ENCODE results near the gene CCDC157.
A peak's percentile ranks its signal among the peaks of the same experiment; 100 is the strongest.

The CCDC157 gene

DNA sequence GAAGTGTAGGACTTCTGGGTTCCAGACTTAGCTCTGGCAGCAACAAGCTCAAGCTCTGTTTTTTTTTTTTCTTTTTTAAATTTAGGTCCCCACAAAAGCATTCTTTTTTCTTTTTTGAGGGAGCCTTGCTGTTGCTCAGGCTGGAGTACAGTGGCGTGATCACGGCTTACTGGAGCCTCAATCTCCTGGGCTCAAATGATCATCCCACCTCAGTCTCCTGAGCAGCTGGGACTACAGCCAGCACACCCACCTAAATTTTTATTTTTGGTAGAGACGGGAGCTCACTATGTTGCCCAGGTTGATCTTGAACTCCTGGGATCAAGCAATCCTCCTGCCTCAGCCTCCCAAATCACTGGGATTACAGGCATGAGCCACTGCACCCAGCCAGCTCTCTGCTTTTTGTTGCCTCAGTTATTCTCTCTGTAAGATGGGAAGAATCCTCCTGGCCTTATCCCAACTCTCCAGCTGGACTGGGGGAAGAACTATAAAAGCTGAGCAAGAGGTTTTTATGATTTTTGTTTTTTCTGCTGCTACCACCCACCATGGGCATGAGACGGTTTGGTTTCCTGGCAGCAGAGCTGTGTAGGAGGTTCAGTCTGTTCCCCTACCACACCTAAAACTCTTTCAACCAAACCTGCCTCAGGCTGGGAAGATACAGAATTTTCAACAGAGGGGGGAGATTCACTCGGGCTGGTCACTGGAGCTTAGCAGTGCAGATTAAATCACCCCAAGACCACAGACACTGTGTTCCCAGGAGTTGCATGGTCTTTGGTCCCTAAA is 57.1 kb downstream of the CCDC157 start:
- ATAC-seq (no peak), DNase-seq (no peak)

DNA sequence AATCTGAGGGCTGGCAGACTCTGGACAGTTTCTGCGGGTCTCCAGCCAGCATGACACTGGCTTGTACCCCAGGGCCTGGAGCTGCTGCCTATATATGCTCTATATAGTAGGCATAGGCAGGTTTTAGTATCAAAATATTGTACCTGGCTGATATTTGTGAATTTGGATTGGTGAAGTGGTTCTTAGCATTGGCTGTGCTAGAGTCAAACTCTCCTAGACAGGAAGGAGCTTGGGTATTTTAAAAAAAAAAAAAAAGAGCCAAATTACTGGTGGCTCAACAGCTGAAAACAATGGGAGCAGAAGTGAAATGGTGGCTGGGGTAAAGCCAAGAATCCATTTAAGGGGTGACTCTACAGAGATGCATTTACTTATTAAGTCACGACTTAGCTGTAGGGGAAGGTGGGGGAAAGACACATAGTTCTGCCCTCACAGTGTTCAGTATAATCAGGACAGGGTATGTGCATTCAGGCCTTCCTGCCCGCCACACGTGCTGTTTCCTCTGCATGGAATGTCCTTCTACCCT is 57.8 kb downstream of the CCDC157 start:
- ATAC-seq (no peak), DNase-seq (no peak)

DNA sequence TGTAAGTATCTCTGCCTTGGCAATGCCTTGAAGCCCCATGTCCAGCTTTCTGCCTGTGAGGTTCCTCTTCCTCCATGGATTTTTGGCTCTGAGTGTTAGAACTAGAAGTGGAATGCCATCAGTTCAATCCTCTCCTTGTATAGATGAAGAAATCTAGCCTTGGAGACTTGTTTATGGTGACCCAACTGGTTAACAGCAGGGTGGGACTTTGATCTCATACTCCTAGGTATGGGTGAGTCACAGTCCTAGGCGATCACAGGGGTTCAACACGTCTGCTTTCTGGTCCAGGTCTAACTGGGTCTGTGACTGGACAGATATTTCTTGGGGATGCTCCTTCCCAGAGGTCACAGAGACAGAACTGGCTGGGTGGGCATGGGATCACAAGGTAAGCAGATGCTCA is 59.6 kb downstream of the CCDC157 start:
- ATAC-seq (no peak), DNase-seq (no peak)

DNA sequence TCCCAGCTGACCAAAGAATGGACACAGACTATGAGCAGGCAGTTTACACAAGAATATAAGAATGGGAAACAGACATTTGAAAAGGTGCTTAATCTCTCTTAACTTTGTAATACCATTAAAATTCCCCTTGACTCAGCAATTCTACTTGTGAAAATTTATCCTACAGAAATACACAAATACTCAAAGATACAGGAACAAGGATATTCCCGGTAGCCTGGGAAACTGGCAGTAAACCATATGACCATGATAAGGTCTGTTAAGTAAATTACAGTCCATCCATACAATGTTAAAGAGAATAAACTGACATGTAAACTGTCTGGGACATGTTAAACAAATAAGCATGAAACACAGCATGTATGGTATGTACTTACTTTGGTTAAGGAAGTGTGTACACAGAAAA is 60.0 kb downstream of the CCDC157 start:
- no peak for ATAC-seq
- no peak for DNase-seq

DNA sequence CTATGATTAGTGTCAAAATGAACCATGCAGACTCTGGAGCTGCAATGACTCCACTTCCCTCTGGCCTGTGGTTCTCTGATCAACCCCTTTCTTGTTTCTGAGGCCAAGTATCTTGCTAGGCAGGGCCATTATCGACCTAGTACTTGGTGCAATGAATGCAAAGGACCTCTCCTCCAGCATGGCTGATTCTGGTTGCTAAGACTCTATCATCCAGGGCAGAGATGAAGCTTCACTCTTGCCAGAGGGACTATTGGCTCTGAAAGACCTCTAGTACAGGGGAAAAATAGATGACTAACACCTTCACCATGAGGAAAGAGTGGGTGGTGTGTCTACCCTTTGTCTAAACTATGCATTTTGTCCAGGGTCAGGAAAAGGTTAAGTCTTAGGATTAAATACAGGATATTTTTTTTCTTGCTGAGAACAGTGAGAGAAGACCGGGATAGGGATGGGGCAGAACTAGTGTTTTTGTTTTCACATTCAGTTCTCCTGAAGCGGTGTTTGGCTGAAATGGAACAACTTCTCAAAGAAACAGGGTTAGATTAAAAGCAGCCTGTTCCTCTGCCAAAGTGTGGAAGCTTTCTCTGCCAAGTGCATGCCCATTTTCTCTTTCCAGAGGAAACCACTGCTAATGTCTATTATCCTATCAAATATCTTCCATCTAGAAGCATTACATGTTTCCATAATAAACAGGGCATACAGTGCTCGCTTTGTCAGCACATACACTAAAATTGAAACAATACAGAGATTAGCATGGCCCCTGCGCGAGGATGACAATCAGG is 63.7 kb downstream of the CCDC157 start:
- no peak for DNase-seq
- peak; percentile 20 for ATAC-seq

DNA sequence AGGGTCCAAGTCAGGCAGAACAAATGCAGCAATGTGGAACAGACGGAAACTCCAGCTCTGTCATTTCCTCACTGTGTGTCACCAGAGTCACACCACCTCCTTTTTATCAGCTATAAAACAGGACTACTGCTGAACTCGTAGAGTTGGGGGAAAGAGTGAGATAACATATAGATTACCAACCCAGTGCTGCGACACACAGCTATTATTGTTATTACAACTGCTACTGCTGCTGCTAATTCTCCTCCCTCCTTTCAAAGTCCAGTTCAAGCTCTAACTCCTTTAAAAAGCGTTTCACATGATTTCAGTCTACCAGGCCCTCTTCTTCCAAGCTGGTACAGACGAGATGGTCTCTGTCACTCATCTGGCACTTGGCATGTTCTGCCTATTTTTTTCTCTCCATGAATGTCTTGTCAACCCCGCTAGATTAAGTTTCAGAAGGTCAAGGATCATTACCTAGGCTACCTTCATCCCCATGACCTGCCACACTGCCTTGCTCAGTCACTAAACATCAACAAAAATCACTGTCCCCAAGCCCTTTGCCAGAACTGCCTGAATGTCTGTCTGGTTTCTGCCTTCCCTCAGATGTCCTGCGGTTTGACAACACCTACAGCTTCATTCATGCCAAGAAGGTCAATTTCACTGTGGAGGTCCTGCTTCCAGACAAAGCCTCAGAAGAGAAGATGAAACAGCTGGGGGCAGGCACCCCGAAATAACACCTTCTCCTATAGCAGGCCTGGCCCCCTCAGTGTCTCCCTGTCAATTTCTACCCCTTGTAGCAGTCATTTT is 65.1 kb downstream of the CCDC157 start:
- no peak for ATAC-seq
- no peak for DNase-seq

DNA sequence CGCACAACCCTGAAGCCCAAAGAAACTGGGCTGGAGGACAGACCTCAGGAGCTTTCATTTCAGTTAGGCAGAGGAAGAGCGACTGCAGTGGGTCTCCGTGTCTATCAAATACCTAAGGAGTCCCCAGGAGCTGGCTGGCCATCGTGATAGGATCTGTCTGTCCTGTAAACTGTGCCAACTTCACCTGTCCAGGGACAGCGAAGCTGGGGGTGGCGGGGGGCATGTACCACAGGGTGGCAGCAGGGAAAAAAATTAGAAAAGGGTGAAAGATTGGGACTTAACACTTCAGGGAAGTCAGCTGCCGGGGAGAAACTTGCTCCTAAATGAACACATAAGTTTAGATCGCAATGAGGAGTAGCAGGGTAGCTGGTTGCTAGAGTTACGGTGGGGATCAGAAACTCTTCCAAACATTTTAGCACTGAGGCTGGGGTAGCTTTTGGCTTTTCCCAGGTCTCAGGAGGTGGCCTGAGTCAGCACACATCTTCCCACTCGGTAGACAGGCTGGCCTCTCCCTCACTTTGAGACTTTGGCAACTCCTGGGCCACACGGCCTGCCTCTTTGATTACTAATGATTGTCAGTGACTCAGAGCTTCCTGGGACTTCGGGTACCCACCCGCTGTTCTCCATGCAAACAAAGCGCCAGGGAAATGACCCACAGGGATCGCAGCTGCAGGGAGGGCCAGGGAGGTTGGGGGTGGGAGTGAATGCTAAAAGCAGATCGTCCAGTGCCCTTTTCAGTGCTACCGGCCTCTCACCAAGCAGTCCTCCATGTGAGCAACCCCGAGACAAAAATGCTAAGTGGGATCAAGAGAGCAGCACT is 65.9 kb downstream of the CCDC157 start:
- DNase-seq (peak; percentile 57), ATAC-seq (no peak)

DNA sequence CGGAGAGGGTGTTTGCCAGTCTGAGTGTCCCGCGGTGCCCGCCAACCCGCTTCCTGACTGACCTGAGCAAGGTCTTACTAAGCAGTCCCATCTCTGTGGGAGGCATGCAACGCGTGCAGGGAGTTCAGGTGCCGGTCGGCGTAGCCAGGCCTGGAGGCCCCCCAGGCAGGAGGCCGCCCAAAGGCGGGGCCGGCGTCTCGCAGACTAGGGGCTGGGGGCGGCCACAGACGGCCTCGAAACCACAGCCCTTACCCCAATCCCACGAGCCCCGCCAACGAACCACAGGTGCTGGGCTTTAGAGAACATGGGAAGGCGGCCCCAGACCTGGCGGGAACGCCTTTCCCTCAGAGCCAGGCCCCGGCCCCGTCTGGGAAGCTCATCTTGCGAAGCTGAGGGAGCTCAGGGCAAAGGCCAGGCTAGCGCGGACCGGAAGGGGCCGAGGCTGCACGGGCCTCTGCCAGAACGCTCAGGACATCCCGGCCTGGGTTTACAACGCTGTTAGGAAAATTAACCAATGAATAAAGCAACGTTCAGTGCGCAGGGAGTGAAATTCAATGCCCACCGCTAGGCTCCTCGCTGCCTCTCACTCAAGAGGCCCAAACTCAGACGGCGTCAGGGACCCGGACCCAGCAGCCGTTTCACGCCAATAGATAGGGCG is 66.6 kb downstream of the CCDC157 start:
- DNase-seq (peak; percentile 77), ATAC-seq (peak; percentile 12)

DNA sequence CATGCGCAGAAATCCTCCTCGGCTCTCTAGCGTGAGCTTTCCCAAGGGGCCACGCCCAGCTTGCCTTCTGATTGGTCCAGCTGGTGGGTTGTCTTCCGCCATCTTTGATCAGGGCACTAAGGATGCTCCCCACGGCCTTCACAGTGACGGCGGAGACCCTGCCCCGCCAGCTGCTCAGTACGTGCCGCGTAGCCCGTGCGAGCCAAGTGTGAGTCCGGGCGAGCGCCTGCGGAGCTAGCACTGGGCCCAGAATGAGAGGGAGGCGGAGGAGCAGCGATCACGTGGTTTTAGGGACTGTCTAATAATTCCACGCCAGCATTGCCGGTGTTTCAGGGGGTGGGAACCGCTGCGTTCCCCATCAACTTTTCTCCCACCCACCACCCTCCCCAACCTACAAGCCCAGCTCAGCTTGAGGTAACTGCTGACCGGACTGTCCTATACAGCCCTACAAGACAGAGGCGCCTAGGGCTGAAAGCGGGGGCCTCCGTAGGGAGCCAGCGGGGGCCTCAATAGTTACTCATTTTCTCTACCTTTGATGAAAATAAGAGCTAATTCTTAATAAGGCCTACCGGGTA is 67.2 kb downstream of the CCDC157 start:
- DNase-seq (peak; percentile 98), ATAC-seq (peak; percentile 87)

DNA sequence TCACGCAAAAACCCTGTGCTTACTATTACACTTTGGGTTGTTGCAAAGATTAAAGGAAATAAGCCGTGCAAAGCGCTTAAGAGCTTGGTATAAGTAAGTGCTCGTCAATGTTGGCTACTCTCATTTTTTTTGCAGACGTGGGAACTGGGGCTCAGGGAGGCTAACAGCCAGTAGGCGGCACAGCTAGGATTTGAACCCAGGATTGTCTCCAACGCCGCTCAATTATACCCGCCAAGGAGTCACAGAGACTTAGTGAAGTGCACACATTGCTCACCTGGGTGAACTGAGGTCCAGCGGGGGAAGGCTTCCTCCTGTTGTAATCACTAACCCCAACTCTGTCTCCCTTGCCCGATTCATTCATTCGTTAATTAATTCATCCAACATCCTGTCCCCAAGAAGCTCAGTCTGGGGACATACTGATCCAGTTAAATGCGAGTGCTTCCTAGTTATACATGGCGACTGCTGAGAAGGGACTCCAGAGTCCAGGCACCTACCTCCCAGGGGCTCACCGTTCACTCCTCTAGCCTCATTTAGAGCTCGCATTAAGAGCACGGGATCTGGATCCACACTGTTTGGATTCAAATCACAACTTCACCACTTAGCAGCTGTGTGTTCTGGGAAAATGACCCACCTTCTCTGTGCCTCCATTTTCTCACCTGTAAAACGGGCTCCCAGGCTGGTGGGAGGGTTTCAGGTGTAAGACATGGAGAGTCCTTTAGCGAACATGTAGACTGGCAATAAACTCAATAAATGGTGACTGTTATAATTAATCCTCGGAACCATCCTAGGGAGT is 67.9 kb downstream of the CCDC157 start:
- ATAC-seq (no peak), DNase-seq (peak; percentile 42)

DNA sequence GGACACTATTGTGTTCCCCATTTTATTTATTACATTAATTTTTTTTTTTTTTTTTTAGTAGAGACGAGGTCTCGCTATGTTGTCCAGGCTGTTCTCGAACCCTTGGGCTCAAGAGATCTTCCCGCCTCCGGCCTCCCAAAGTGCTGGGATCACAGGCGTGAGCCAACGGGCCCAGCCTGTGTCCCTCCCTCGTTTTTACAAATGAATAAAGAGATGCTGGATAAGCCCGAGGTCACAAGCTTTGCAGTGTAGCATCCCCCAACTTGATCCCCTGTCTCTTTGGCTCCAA is 68.5 kb downstream of the CCDC157 start:
- no peak for ATAC-seq

DNA sequence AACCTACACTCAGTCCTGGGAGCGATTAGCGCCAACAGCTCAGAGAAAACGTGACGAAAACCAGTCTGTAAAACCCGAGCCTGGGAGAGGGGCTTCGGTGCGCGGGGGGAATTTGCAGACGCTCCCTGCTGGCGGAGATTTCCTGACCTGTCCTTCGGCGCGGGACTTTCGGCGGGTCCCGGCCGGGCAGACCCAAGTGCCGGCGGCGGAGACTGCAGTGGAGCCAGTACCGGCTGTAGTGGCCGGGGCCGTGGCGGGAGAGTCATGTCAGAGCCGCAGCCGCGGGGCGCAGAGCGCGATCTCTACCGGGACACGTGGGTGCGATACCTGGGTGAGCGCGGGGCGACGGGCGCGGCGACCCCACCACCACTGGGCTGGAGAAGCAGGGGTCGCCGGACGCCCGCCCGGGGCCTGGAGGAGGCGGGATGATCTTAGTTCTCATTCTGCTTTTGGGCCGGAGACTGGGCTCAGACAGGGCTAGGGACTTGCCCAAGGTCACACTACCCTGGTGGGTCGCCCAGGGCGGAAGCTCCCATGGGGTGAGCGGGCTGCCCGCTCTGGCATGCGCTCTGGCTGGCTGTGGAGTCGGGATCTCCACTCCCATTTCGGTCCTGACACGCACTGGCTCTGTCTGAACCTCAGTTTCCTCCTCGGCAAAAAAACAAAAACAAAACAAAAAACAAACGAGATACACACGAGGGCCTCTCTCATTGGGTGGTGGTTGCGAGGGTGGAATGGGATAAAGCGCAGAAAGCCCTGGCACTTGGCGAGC is 69.0 kb downstream of the CCDC157 start, which contains the start of gene MTFP1:
Gene MTFP1 (plus strand): TSS at position 153 of the 772 bp plus-strand sequence. CDS start 112 bp downstream, at position 265.
- ATAC-seq: peak; percentile 7
- peak; percentile 66 for DNase-seq

More for the DNA sequence above, 68.5 kb downstream of the CCDC157 start:
- no peak for DNase-seq

Data from stimulated activated naive CD8-positive, alpha-beta T cell treated with anti-CD3 and anti-CD28 coated beads, Interleukin-15, Interleukin-2, amounts not matched to agents 100 U/mL and 50 U/mL, for 24 hours (primary cell).